HEK293T (cell line): ENCODE measurements around the gene CACNA1C.

Experiments
- BHLHE40 ChIP-seq: fragments of 450-650 bp; IDR thresholded peaks from 2 replicates; pipeline ENCODE4 v1.6.1; 2016; ENCODE audit warnings: mild to moderate bottlenecking, moderate library complexity, borderline replicate concordance
- CTBP1 ChIP-seq: fragments of 450-650 bp; IDR thresholded peaks from 2 replicates; pipeline ENCODE4 v1.6.1; 2016; ENCODE audit warnings: borderline replicate concordance
- ELF4 ChIP-seq: fragments of 450-650 bp; IDR thresholded peaks from 2 replicates; pipeline ENCODE4 v1.6.1; 2017; ENCODE audit warnings: antibody characterized with exemption
- HDGF ChIP-seq: fragments of 450-650 bp; IDR thresholded peaks from 2 replicates; pipeline ENCODE4 v1.6.1; 2017; ENCODE audit warnings: antibody characterized with exemption, borderline replicate concordance
- L3MBTL2 ChIP-seq: fragments of 450-650 bp; conservative IDR thresholded peaks from 2 replicates; pipeline ENCODE4 v1.6.1; 2016; ENCODE audit warnings: mild to moderate bottlenecking
- LEF1 ChIP-seq: fragments of 450-650 bp; IDR thresholded peaks from 2 replicates; pipeline ENCODE4 v1.6.1; 2017; ENCODE audit warnings: mild to moderate bottlenecking, borderline replicate concordance
- SP1 ChIP-seq: fragments of 450-650 bp; IDR thresholded peaks from 2 replicates; pipeline ENCODE4 v1.6.1; 2017
- SUZ12 ChIP-seq: fragments of 450-650 bp; IDR thresholded peaks from 2 replicates; pipeline ENCODE4 v1.6.1; 2016; ENCODE audit warnings: mild to moderate bottlenecking
- ZNF384 ChIP-seq: fragments of 450-650 bp; IDR thresholded peaks from 2 replicates; pipeline ENCODE4 v1.6.1; 2016

DNA sequence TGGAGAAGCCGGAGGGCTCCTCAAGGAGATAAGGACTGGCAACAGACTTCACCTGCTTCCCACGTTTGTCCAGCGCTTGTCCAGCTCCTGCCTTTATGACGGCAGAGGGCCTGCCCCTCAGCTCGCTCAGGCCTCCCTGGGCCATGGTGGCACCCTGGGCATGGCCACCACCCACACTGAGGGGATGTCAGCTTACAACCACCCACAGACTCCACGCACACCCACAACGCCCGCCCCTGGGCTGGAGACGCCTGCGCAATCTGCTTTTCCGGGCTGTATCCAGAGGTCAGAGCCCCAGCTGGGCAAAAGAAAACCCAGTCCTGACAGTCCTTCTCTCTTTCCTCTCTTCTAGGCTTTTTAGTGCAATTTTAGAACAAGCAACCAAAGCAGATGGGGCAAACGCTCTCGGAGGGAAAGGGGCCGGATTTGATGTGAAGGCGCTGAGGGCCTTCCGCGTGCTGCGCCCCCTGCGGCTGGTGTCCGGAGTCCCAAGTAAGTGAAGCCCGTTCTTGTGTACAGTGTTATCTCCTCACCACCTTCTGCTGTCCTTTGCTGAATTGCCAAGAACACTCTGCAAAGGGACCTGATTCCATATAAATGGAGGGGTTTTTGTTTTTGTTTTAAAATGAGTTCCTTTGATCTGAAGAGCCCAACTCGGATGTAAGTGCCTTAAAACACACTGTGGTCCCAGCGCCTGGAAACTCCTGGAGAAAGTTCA, 404.6 kb downstream of the CACNA1C start:
- TF ChIP-seq ELF4 (no peak), L3MBTL2 (no peak), CTBP1 (no peak), HDGF (no peak), SP1 (no peak), BHLHE40 (no peak), LEF1 (no peak), ZNF384 (no peak), SUZ12 (no peak)
